ENCODE measurements around the gene HYDIN.

- TF ChIP-seq CTCF (IDR thresholded peaks at IDR 0.05) (no peak), REST (IDR thresholded peaks at IDR 0.05; ENCODE audit: low read depth, low read length) (no peak), MAX (IDR thresholded peaks at IDR 0.05; ENCODE audit: low read depth) (no peak), POLR2AphosphoS5 (IDR thresholded peaks at IDR 0.05; ENCODE audit: low read depth, low read length) (no peak), GABPA (IDR thresholded peaks at IDR 0.05; ENCODE audit: low read depth) (no peak), NRF1 (IDR thresholded peaks at IDR 0.05; ENCODE audit: low read depth, low read length) (no peak), MXI1 (IDR thresholded peaks at IDR 0.05; ENCODE audit: low read depth, low read length) (no peak), PBX3 (IDR thresholded peaks at IDR 0.05) (no peak), RAD21 (IDR thresholded peaks at IDR 0.05; ENCODE audit: low read length) (no peak), TEAD4 (IDR thresholded peaks at IDR 0.05; ENCODE audit: borderline replicate concordance, insufficient read depth) (no peak), RFX5 (IDR thresholded peaks at IDR 0.05; ENCODE audit: low read length) (no peak)
Observed at GRCh38 chr16:70795296-70795912, 435.1 kb downstream of the HYDIN start.
